SK-N-MC (cell line): ENCODE data around the gene FANCC.

ENCODE experiments used
- EZH2 ChIP-seq: fragments of 200-600 bp; sonication (generic); IDR thresholded peaks from one replicate; pipeline ENCODE4 v1.6.1; 2017; ENCODE audit warnings: antibody characterized with exemption
- POLR2AphosphoS5 ChIP-seq: IDR thresholded peaks from 2 replicates; pipeline ENCODE4 v1.6.1; 2012; ENCODE audit warnings: mild to moderate bottlenecking, low read depth, low read length, borderline replicate concordance

- TF ChIP-seq POLR2AphosphoS5 (no peak), EZH2 (no peak)
Observed at GRCh38 chr9:95104581-95104960, 212.9 kb downstream of the FANCC start.
